Activated B cell treated with CpG ODN at 0.5 μM for 24 hours (primary cell): ENCODE results near the gene OR2T27. TPM values are rescaled to one million over a fixed set of nuclear protein-coding genes. Genes with fewer than 3 reads are reported as not detected.

Source experiments
- ATAC-seq: fragments of 200-7000 bp; cut with Tn5 transposase; one replicate; pipeline ENCODE4 v1.10.0; 2021; ENCODE audit warnings: low read depth, mild to moderate bottlenecking, moderate library complexity
- CTCF ChIA-PET: fragments of 350-600 bp; sonication (Branson Sonifier 250); formaldehyde crosslinking; loops from one replicate; lab custom pipeline; 2021; ENCODE audit warnings: antibody characterized with exemption; lab: Charles Lee
- POLR2A ChIA-PET: fragments of 350-600 bp; sonication (Branson Sonifier 250); formaldehyde crosslinking; loops from one replicate; lab custom pipeline; 2021; ENCODE audit warnings: antibody characterized with exemption; lab: Charles Lee
- DNase-seq: peaks from one replicate; pipeline ENCODE4 v3.0.0; 2022
- H3K27ac Mint-ChIP-seq: one replicate; pipeline ENCODE4 v1.8.0; 2020; ENCODE audit warnings: mixed read lengths
- H3K27me3 Mint-ChIP-seq: one replicate; pipeline ENCODE4 v1.8.0; 2021; ENCODE audit warnings: mixed read lengths
- H3K36me3 Mint-ChIP-seq: one replicate; pipeline ENCODE4 v1.8.0; 2021; ENCODE audit warnings: low read depth, mixed read lengths
- H3K4me1 Mint-ChIP-seq: one replicate; pipeline ENCODE4 v1.8.0; 2021; ENCODE audit warnings: mixed read lengths
- H3K4me3 Mint-ChIP-seq: one replicate; pipeline ENCODE4 v1.8.0; 2020; ENCODE audit warnings: mild to moderate bottlenecking, mixed read lengths
- H3K9me3 Mint-ChIP-seq: one replicate; pipeline ENCODE4 v1.8.0; 2020; ENCODE audit warnings: mixed read lengths
- intact Hi-C: fragments of 100-400 bp; cut with micrococcal nuclease; formaldehyde crosslinking; loops from one replicate; pipeline ENCODE4 v1.15.1; 2024
- total RNA-seq: library from RNA; stranded (reverse); gene quantifications from 2 replicates; pipeline ENCODE4 v1.2.3, GENCODE V29; 2022
- TF ChIP-seq, protein P1 (sequence below): fragments of 200-600 bp; IDR thresholded peaks from one replicate; pipeline ENCODE4 v1.8.0; 2022; ENCODE audit warnings: antibody characterized with exemption, mild to moderate bottlenecking

The OR2T27 gene
- total RNA-seq, 1 donor from 2014 or later, result not detected

- POLR2A ChIA-PET, result interaction anchor here (0.6 to 2.3 kb wide), 5 partner anchors 64 to 204 kb away, joined by 3 to 26 read pairs (median 3); partner anchors contain the start of gene SH3BP5L
- Mint-ChIP-seq H3K36me3 (no peaks in the 10 kb centered on the region), H3K4me1 (peaks cover 12% of the 10 kb centered on the region), H3K27ac (peak overlapping the region; percentile 84), H3K27me3 (no peaks in the 10 kb centered on the region), H3K4me3 (no peak overlapping the region), H3K9me3 (no peaks in the 10 kb centered on the region)
- intact Hi-C loops, result loop anchor here (1.0 to 5.0 kb wide), 6 partner anchors 65 to 380 kb away; partner anchors contain the start of gene ZNF692
- CTCF ChIA-PET, result interaction anchor here (0.6 to 11.4 kb wide), 15 partner anchors 10 to 301 kb away, joined by 3 to 218 read pairs (median 4); no protein-coding TSS in a partner anchor
- peak; percentile 97 for ATAC-seq
- DNase-seq, result no peak
- TF ChIP-seq, protein P1, sequence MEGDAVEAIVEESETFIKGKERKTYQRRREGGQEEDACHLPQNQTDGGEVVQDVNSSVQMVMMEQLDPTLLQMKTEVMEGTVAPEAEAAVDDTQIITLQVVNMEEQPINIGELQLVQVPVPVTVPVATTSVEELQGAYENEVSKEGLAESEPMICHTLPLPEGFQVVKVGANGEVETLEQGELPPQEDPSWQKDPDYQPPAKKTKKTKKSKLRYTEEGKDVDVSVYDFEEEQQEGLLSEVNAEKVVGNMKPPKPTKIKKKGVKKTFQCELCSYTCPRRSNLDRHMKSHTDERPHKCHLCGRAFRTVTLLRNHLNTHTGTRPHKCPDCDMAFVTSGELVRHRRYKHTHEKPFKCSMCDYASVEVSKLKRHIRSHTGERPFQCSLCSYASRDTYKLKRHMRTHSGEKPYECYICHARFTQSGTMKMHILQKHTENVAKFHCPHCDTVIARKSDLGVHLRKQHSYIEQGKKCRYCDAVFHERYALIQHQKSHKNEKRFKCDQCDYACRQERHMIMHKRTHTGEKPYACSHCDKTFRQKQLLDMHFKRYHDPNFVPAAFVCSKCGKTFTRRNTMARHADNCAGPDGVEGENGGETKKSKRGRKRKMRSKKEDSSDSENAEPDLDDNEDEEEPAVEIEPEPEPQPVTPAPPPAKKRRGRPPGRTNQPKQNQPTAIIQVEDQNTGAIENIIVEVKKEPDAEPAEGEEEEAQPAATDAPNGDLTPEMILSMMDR, result no peak
Observed at GRCh38 chr1:248622570-248623001, 32.7 kb downstream of the OR2T27 start.

DNA sequence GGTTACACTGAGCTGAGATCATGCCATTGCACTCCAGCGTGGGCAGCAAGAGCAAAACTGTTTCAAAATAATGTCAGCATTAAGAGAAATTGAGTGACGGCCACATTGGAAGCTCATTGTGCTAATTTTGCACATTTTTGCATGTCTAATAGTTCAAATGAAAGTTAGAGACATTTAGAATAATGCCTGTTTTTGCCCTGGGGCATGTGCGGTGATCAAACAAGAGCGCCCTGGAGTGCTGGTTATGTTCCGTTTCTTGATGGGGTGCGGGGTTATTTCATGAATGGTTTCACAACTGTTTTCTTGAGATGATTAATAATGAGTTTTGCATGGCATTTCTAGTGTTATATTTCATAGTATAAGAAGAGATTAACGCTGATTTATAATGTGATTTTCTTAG is 33.6 kb downstream of the OR2T27 start:
- POLR2A ChIA-PET, result interaction anchor here (2.3 kb wide), 1 partner anchor 184 kb away, joined by 26 read pairs; no protein-coding TSS in a partner anchor
- ATAC-seq (no peak), DNase-seq (no peak)
- intact Hi-C loops, result loop anchor here (1.0 to 5.0 kb wide), 6 partner anchors 66 to 379 kb away; partner anchors contain the start of gene ZNF692
- Mint-ChIP-seq H3K4me3 (no peak overlapping the region), H3K27ac (no peak overlapping the region), H3K4me1 (peaks cover 12% of the 10 kb centered on the region), H3K36me3 (no peaks in the 10 kb centered on the region), H3K9me3 (no peaks in the 10 kb centered on the region), H3K27me3 (no peaks in the 10 kb centered on the region)
- CTCF ChIA-PET, result interaction anchor here (0.9 to 11.4 kb wide), 7 partner anchors 63 to 199 kb away, joined by 3 to 218 read pairs (median 4); no protein-coding TSS in a partner anchor
- TF ChIP-seq, protein P1, result no peak

- Mint-ChIP-seq H3K4me3 (no peak overlapping the region), H3K4me1 (peaks cover 12% of the 10 kb centered on the region), H3K9me3 (no peaks in the 10 kb centered on the region), H3K36me3 (no peaks in the 10 kb centered on the region), H3K27ac (no peak overlapping the region), H3K27me3 (no peaks in the 10 kb centered on the region)
- intact Hi-C loops, result loop anchor here (1.0 to 10.0 kb wide), 2 partner anchors 254 to 684 kb away; no protein-coding TSS in a partner anchor
- no peak for ATAC-seq
- POLR2A ChIA-PET, result no interaction called here
- DNase-seq, result peak; percentile 34
- TF ChIP-seq, protein P1, result no peak
- CTCF ChIA-PET, result interaction anchor here (1.0 to 11.4 kb wide), 6 partner anchors 9 to 188 kb away, joined by 3 to 218 read pairs (median 5); no protein-coding TSS in a partner anchor
Observed at GRCh38 chr1:248618878-248619277, 36.5 kb downstream of the OR2T27 start.

DNA sequence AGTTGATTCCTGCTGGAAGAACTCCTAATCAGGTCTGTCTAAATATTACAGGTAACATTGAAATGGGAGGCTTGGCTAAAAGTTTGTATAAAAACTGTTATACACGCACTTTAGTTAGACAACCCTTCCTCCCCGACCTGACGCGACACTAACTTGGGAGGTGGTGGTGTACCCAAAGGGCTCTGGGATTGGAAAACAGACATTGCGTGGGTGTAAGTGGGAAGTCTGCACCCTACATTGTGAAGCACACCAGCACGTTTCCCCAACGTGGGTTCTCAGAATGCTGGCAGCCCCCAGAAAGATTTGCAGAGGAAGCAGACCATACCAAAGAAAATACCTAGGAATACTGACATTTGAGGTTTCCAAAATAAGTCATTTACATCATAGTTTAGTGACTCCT is 37.2 kb downstream of the OR2T27 start:
- intact Hi-C loops, result loop anchor here (10.0 kb wide), 1 partner anchor 683 kb away; no protein-coding TSS in a partner anchor
- POLR2A ChIA-PET, result no interaction called here
- Mint-ChIP-seq H3K27ac (no peak overlapping the region), H3K36me3 (no peaks in the 10 kb centered on the region), H3K4me3 (no peak overlapping the region), H3K4me1 (peaks cover 11% of the 10 kb centered on the region), H3K27me3 (no peaks in the 10 kb centered on the region), H3K9me3 (no peaks in the 10 kb centered on the region)
- ATAC-seq, result no peak
- CTCF ChIA-PET, result interaction anchor here (1.7 to 11.4 kb wide), 2 partner anchors 68 to 189 kb away, joined by 6 to 218 read pairs; no protein-coding TSS in a partner anchor
- TF ChIP-seq, protein P1, result no peak
- no peak for DNase-seq

DNA sequence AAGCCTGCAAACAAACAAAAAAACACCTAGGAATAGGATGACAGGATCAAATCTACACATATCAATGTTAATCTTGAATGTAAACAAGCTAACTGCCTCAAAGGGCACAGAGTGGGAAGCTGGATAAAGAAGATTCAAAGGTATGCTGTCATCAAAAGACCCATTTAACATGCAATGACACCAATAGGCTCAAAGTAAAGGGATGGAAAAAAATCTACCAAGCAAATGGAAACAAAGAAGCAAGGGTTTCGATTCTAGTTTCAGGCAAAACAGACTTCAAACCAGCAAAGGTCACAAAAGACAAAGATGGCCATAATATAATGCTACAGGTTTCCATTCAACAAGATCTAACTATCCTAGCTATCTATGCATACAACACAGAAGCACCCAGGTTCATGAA is 41.6 kb downstream of the OR2T27 start:
- Mint-ChIP-seq H3K27me3 (no peaks in the 10 kb centered on the region), H3K9me3 (no peaks in the 10 kb centered on the region), H3K27ac (no peak overlapping the region), H3K4me1 (peaks cover 1% of the 10 kb centered on the region), H3K4me3 (no peak overlapping the region), H3K36me3 (no peaks in the 10 kb centered on the region)
- ChIA-PET CTCF (interaction anchor here (1.5 to 2.7 kb wide), 2 partner anchors 191 to 209 kb away, joined by 5 to 7 read pairs; no protein-coding TSS in a partner anchor), POLR2A (no interaction called here)
- DNase-seq (no peak), ATAC-seq (no peak)
- TF ChIP-seq, protein P1, result no peak
- intact Hi-C loops, result loop anchor here (10.0 kb wide), 1 partner anchor 679 kb away; no protein-coding TSS in a partner anchor
